HT-29 (cell line): ENCODE data around the gene CLEC4M. TPM values are rescaled to one million over a fixed set of nuclear protein-coding genes. Genes with fewer than 3 reads are reported as not detected.

Source experiments
- DNase-seq: peaks from one replicate; pipeline ENCODE4 v3.0.0-alpha.2; 2015; ENCODE audit warnings: low spot score
- total RNA-seq: library from RNA; depleted of rRNA; stranded (reverse); fragments of >200 nt; shearing (Covaris generic); gene quantifications from 2 replicates; pipeline ENCODE4 v1.2.3, GENCODE V29; 2014; rRNA removed

The CLEC4M gene
- total RNA-seq, result not detected in 2 replicates

- DNase-seq, result no peak
These were observed at the start of gene CLEC4M for GRCh38 chr19:7762719-7763293. CLEC4M (plus strand) TSS chr19:7763243; CDS start chr19:7763267, 24 bp downstream.

DNA sequence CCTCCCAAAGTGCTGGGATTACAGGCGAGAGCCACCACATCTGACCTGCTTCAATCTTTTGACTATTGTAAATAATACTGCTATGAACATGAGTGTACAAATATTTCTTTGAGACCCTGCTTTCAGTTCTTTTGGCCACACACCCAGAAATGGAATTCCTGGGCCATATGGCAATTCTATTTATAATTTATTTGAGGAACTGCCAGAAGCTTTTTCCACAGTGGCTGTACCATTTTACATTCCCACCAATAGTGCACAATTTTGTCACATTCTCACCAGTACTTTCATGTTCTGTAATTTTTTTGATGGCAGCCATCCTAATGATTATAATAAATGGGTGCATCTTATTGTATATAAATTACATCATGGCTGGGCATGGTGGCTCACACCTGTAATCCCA lies 47.4 kb upstream of the CLEC4M start:
- DNase-seq, result no peak

DNA sequence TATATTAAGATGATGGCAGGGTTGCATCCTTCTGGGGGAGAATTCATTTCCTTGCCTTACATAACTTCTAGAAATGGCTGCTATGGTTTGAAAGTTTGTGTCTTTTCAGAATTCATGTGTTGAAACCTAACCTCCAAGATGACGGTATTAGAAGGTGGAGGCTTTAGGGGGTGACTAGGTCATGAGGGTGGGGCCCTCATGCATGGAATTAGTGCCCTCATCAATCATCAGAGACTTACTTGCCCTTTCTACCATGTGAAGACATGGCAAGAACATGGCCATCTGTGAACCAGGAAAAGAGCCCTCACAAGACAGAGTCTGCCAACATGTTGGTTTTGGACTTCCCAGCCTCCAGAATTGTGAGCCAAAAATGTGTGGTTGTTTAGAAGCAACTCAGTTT lies 46.3 kb upstream of the CLEC4M start:
- no peak for DNase-seq

DNA sequence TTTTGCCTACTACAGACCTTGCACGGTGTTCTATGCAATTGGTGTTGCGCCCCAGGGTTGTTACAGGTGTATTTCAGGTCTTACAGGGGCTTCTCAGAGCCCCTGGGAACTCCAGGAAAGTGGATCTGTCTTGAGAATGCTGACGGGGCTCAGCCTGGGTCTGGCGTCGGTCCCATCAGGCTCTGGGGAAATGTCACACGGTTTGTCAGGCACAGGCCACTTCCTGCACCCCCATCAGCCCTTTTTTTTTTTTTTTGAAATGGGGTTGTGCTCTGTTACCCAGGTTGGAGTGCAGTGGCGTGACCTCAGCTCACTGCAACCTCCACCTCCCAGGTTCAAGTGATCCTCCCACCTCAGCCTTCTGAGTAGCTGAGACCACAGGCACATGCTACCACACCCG lies 44.4 kb upstream of the CLEC4M start:
- DNase-seq, result no peak

DNA sequence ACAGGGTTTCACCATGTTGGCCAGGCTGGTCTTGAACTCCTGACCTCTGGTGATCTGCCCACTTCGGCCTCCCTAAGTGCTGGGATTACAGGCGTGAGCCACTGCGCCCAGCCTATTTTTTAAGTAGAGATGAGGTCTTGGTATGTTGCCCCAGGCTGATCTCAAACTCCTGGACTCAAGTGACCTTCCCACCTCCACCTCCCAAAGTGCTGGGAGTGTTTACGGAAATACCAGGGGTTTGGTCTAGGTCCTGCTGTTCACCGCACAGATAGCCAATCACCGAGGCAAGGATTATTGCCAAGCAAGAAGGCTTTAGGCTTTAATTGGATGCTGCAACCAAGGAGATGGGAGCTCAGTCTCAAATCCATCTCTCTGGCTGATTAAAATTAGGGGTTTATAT lies 42.7 kb upstream of the CLEC4M start:
- no peak for DNase-seq

DNA sequence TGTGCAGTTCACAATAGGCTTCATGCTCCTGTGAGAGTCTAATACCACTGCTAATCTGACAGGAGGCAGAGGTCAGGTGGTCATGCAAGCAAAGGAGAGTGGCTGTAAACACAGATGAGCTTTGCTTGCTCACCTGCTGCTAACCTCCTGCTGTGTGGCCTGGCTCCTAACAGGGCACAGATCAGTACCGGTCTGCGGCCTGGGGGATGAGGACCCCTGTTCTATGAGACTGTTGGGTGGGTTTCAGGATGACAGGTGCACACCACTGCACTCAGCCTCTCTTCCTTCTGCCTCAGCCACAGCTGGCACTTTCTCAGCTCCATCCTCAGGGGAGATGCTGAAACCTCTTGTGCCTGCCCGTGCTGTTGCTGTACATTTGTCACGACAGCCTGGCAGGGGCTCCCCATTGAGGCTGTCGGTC lies 40.8 kb upstream of the CLEC4M start:
- no peak for DNase-seq

DNA sequence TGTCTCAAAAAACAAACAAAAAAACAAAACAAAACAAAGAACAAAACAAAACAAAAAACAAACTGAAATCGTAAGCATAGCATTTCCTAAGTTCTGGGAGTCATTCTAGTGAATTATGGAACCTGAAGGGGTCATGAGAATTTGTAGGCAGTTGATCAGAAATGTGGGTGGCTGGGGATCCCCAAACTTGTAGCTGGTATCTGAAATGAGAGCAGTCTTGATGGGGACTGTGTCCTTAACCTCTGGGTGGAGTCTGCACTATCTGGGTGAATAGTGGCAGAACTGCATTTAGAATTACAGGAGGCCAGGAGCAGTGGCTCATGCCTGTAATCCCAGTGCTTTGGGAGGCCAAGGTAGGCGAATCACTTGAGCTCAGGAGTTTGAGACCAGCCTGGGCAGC lies 37.3 kb upstream of the CLEC4M start:
- no peak for DNase-seq

DNA sequence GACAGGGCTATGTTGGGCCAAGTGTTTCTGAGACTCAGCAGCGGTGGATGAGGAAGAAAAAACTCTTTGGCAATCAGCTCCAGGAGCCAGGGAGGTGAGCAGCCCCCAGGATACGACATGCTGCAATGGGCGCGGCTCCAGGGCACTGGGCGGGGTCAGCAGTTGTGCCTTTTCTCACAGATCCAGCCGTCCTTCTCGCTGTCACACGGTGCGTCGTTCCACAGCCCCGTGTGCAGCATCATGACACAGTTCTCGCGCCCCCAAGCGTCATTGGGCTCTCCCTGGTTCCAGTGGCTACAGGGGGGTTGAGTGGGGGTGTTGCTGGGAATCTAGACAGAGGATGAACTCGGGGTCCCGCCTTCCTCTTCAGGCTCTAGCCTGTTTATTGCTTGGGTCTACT lies 33.8 kb upstream of the CLEC4M start:
- DNase-seq, result no peak

- no peak for DNase-seq
These were observed 33.2 kb upstream of the CLEC4M start for GRCh38 chr19:7729831-7730285.

- no peak for DNase-seq
These were observed 32.5 kb upstream of the CLEC4M start for GRCh38 chr19:7730286-7731217.

DNA sequence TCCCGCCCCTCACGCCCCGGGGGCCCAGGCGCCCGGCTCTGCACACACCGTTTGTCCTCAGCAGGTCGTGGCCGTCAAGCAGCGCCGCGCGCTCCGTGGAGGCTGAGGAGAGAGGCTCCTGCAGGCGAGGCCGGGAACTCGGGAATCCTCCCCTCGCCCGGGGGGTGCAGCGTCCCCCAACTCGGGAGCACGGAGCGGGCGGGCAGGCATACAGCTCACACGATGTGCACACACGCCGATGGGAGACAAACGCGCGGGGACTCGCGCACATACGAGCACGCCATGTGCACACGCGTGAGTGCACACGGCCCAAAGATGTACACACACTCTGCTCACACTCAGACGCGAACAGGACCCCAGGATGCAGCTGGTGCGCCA lies 31.8 kb upstream of the CLEC4M start:
- no peak for DNase-seq

DNA sequence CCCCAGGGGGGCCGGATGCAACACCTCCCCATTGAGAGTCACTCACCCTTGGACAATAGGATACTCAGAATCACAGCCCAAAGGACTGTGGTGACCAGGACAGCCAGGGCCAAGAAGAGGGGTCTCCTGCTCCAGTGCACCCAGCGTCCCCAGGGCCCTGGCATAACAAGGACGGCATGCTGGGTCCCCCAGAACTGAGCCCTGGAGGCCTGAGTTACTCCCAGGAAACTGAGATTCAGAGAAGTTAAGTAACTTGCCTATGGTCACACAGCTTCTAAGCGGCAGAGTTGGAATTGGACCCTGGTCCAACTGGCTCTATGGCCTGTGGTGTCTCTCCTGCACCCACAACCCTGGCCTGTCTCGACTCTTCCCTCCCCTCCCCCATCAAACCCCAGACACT lies 31.4 kb upstream of the CLEC4M start:
- no peak for DNase-seq

DNA sequence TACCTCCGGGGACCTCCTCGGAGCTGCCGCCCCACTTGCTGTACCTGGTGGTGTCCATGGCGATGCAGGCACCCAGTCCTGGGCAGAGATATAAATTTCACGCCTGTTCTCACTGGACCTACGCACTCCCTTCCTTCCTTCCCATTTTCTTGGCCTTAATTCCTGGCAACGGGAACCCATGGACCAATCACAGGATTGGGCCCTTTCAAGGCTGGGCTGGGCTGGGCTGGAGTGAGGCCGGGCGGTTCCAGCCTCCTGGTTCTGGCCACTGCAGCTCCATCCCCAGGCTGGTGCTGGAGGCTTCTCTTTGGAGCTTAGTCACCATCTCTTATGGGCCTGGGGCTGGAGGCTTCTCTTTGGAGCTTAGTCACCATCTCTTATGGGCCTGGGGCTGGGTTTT lies 31.0 kb upstream of the CLEC4M start, which contains the start of gene CLEC4G:
CLEC4G (minus strand) TSS at position 66 of the 400 bp plus-strand sequence; CDS start at position 58, 8 bp downstream.
- no peak for DNase-seq

DNA sequence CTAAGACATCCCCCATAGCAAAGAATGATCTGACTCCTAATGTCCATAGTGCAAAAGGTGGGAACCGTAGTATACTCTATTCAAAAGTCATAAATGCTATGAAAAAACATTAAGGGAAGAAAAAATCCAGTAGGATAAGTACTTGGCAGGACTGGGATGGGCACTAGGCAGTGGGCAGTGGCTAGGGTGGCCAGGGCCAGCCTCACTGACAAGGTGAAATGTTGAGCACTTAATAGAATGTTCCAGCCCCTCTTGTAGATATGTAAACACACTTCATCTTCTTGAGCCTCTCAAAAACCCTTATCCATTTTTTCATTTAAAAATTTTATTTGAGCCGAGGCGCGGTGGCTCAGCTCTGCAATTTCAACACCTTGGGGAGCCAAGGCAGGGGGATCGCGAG lies 29.7 kb upstream of the CLEC4M start:
- DNase-seq, result no peak

DNA sequence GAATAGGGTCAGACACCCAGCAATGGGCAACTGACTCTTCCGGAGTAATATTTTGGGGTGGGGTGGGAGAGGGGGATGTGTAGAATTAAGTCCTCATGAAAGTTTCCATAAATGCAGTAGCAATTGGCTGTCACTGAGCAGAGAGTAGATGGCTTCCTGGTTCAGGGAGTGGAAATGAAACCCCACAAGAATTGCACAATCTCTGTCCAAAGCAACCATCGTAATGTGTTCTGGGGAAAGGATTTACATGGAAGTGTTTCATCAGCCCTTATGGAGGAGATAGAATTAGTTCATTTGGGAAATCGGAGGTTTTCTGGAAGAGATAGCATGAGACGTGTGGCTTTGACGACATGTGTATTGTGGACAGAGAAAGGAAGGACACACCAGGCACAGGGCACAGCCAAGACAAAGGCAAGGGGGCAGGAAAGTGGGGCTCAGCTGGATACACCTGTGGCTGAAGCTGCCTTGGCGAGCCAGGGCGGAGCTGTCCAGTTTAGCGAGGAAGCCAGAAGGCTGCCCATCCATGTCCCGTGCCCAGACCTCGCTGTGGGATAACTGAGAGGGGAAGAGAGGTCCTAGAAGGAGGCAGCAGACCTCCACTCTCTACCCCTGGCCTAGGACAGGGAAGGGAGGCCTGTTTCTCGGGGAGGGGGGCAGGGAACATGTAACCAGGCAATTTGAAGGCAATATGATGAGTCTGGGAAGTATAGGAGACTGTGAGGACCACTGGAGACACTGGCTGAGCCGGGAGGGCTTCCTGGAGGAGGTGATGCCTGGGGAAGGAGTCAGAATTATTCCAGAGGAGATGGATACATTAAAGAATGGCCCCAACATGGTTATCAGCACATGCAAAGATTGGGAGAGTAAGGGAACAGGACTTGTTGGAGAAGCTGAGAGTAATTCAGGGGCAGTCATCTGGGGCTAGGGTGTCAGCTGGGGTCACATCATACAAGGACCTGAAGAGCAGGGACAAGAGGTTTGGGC lies 28.5 kb upstream of the CLEC4M start:
- DNase-seq, result no peak

DNA sequence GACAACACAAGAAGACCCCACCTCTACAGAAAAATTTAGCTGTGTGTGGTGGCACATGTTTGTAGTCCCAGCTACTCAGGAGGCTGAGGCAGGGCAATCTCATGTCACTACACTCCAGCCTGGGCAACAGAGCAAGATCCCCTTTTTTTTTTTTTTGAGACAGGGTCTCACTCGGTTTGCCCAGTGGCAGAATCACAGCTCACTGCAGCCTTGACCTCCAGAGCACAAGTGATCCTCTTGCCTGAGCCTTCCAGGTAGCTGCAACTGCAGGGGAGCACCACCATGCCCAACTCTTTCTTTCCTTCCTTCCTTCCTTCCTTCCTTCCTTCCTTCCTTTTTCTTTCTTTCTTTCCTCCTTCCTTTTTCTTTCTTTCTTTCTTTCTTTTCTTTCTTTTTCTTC lies 26.9 kb upstream of the CLEC4M start:
- DNase-seq, result no peak

DNA sequence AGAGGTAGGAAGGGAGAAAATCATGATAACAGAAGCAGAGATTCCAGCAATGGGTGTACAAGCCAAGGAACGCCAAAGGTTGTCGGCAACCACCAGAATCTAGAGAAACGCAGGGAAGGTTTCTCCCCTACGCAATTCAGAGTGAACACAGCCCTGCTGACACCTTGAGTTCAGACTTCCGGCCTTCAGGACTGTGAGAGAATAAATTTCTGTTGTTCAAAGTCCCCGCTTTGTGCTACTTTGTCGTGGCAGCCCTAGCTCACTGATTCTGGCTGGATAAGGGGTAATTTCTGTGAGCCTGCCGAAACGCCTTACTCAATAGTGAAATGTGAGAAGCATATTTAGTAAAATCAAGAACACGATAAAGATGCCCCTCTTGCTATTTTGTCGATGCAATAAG lies 25.8 kb upstream of the CLEC4M start:
- no peak for DNase-seq

GRCh38 chr19:7738023-7738422 lies 25.0 kb upstream of the CLEC4M start:
- DNase-seq, result no peak

DNA sequence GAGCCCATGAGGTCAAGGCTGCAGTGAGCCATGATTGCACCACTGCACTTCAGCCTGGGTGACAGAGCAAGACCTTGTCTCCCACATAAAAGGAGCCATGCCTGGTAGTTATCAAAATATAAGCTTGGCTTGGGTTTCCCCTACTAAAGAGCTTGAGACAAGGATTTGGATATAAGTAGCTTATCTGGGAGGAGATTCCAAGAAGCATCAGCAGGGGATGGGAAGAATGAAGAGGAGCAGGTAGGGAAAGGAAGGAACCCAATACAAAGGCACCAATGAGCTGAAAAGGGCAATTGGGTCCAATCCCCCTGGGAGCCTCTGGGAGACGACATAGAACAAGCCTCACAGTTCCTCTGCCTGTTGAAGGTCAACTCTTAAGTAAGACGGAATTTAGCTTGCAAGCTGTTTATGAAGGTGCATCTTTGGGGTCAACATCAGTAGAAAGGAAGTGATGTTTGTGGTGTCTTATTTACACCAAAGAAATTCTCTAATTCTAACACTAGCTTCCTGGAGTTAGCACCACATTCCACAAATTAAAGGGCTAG lies 23.8 kb upstream of the CLEC4M start:
- no peak for DNase-seq

DNA sequence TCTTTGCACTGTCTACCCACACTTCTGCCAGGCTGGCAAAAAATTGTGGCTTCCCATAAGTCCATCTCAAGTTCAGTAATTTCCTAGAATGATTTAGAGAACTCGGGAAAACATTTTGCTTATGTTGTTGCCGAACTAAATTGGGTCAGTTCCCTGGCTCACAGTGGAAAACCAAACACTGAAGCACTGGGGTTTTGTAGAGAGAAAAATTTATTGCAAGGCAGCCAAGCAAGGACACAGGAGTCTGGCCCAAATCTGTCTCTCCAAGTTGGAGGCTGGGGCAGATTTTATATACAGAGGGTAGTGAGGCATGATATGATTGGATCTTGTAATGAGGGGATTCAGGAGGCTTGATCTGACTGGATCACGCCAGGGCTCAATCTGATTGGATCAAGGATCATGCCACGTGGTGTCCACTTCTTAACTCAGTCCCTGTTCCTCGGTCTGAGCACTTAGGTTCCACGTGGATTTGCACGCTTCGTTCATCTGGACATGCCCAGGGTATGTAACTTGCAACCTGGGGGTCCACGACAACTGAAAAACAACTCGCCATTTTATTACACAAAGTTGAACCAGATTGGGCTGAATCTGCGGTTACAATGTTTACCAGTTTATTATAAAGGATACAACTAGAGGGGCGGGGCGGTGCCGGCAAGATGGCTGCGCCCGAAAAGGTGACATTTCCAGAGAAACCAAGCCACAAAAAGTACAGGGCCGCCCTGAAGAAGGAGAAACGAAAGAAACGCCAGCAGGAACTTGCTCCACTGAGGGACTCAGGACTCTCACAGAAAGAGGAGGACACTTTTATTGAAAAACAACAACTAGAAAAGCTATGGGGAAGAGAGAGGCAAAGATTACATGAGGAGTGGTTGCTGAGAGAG lies 23.0 kb upstream of the CLEC4M start:
- no peak for DNase-seq
